ENCODE measurements around the gene SPATC1L. TPM values are rescaled to one million over a fixed set of nuclear protein-coding genes. Genes with fewer than 3 reads are reported as not detected.

SPATC1L gene
- total and polyA plus RNA-seq, 2 of the 8 experiments (the other 6 are each of a cell fraction or from before 2014, with no cell fraction given) = 24.9 to 50.0 TPM

GRCh38 chr21:46119144-46119636, 65.1 kb downstream of the SPATC1L start (continued):
- TF ChIP-seq EGR1 (IDR thresholded peaks at IDR 0.05; ENCODE audit: borderline replicate concordance, low read depth, low read length) (no peak), CTBP2 (IDR thresholded peaks at IDR 0.05; ENCODE audit: borderline replicate concordance, insufficient read depth, insufficient read length, low read length) (no peak), SUZ12 (IDR thresholded peaks at IDR 0.05; ENCODE audit: low read length) (no peak), ATF3 (IDR thresholded peaks at IDR 0.05; ENCODE audit: insufficient read depth, low read depth, low read length) (no peak), BCL11A (IDR thresholded peaks at IDR 0.05; ENCODE audit: low read depth in 2 of 2, low read length in 2 of 2) (no peak)
